ENCODE data around the gene BEX4.
"Not testable (repeated sequence)": the region's sequence is repeated elsewhere in the genome, so short reads cannot be mapped to it uniquely, and the experiment has no call there.

The BEX4 gene

DNA sequence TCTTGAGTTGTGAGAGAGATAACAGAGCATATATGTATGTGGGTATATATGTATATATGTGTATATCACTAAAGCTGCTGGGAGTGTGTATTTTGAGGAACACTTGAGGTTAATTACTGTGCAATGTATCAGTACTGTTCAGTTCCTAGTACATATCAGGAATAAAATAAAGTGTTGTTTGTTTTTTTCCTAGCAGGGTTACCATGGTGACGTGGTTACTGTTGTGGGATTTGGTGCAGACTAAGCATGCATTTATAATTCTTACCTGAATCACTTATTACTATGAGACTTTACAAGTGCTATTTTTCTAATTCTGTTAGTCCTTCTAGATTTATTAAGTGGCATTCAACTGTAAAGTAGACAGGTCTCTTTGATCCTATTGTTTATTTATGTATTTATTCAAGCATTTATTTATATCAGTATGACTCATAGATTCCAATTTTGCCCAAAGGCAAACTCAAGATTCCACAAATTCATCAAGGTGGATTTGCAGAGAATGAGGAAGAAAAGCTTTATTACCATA lies 26.9 kb upstream of the BEX4 start (continued):
- TF ChIP-seq PPARA (CRISPR knock-in tag; IDR thresholded peaks at IDR 0.05; ENCODE audit: borderline replicate concordance) (no peak), OSR1 (CRISPR knock-in tag; IDR thresholded peaks at IDR 0.05) (no peak), ZFP3 (CRISPR knock-in tag; IDR thresholded peaks at IDR 0.05) (no peak), ZNF8 (CRISPR knock-in tag; IDR thresholded peaks at IDR 0.05) (no peak)

DNA sequence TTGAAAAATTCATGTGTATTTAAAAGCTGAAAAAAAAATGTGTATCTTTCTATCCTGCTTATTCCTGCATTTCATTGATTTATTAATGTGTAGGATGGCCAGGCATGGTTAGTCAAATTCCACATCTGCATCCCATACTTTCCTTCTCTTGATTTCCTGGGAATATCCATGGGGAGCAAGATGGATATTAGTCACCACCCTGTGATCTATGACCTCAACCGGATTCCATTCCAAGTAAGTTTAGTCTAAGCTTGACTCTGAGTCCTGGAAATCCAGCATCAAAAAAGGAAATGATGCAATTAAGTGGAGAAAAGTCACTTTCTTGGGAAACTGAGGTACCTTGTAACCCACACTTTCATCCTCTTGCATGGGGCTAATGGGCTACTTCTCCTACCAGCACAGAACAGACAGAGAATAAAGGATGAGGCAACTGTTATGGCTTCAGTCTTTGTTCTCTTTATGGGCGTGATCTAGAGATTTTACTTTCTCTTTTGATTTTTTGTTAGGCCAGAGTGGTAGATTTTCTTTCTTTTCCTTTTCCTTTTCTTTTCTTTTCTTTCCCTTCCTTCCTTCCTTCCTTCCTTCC lies 17.1 kb upstream of the BEX4 start:
- no peak for TF ChIP-seq PPARA (CRISPR knock-in tag; IDR thresholded peaks at IDR 0.05; ENCODE audit: borderline replicate concordance)
- TF ChIP-seq, protein P1, sequence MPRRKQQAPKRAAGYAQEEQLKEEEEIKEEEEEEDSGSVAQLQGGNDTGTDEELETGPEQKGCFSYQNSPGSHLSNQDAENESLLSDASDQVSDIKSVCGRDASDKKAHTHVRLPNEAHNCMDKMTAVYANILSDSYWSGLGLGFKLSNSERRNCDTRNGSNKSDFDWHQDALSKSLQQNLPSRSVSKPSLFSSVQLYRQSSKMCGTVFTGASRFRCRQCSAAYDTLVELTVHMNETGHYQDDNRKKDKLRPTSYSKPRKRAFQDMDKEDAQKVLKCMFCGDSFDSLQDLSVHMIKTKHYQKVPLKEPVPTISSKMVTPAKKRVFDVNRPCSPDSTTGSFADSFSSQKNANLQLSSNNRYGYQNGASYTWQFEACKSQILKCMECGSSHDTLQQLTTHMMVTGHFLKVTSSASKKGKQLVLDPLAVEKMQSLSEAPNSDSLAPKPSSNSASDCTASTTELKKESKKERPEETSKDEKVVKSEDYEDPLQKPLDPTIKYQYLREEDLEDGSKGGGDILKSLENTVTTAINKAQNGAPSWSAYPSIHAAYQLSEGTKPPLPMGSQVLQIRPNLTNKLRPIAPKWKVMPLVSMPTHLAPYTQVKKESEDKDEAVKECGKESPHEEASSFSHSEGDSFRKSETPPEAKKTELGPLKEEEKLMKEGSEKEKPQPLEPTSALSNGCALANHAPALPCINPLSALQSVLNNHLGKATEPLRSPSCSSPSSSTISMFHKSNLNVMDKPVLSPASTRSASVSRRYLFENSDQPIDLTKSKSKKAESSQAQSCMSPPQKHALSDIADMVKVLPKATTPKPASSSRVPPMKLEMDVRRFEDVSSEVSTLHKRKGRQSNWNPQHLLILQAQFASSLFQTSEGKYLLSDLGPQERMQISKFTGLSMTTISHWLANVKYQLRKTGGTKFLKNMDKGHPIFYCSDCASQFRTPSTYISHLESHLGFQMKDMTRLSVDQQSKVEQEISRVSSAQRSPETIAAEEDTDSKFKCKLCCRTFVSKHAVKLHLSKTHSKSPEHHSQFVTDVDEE (CRISPR knock-in tag; IDR thresholded peaks at IDR 0.05): no peak
- no peak for TF ChIP-seq SNAI2 (CRISPR knock-in tag; IDR thresholded peaks at IDR 0.05)
- no peak for TF ChIP-seq ZFP3 (CRISPR knock-in tag; IDR thresholded peaks at IDR 0.05)
- no peak for TF ChIP-seq ZNF70 (CRISPR knock-in tag; IDR thresholded peaks at IDR 0.05)
- TF ChIP-seq CSDC2 (CRISPR knock-in tag; IDR thresholded peaks at IDR 0.05): no peak
- TF ChIP-seq ISL1 (CRISPR knock-in tag; IDR thresholded peaks at IDR 0.05): no peak
- no peak for TF ChIP-seq ZNF8 (CRISPR knock-in tag; IDR thresholded peaks at IDR 0.05)
- no peak for ATAC-seq

DNA sequence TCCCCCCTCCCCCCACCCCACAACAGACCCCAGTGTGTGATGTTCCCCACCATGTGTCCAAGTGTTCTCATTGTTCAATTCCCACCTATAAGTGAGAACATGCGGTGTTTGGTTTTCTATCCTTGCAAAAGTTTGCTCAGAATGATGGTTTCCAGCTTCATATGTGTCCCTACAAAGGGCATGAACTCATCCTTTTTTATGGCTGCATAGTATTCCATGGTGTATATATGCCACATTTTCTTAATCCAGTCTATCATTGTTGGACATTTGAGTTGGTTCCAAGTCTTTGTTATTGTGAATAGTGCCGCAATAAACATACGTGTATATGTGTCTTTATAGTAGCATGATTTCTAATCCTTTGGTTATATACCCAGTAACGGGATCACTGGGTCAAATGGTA lies 16.2 kb upstream of the BEX4 start:
- ATAC-seq: not testable (repeated sequence)

DNA sequence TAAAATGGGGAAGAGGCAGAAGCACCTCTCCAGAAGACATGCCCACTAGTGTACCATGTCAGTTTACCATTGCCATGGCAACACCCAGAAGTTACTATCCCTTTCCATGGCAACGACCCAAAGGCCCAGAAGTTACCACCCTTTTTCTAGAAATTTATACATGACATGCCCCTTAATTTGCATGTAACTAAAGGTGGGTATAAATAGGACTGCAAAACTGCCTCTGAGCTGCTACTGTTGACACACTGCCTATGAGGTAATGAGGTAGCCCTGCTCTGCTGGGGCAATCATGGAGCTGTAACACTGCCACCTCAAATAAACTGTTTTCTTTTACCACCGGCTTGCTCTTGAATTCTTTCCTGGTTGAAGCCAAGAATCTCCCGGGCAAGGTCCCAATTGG lies 13.9 kb upstream of the BEX4 start:
- TF ChIP-seq RARB (CRISPR knock-in tag; IDR thresholded peaks at IDR 0.05) (no peak), CSDC2 (CRISPR knock-in tag; IDR thresholded peaks at IDR 0.05) (no peak), TCF4 (CRISPR knock-in tag; IDR thresholded peaks at IDR 0.05; ENCODE audit: borderline replicate concordance) (no peak), BACH2 (CRISPR knock-in tag; IDR thresholded peaks at IDR 0.05; ENCODE audit: borderline replicate concordance) (no peak), GLIS3 (CRISPR knock-in tag; IDR thresholded peaks at IDR 0.05) (no peak), ZFP3 (CRISPR knock-in tag; IDR thresholded peaks at IDR 0.05) (no peak), ZNF8 (CRISPR knock-in tag; IDR thresholded peaks at IDR 0.05) (no peak), OSR1 (CRISPR knock-in tag; IDR thresholded peaks at IDR 0.05) (no peak), SNAI2 (CRISPR knock-in tag; IDR thresholded peaks at IDR 0.05) (no peak), ZFP30 (CRISPR knock-in tag; IDR thresholded peaks at IDR 0.05) (no peak), ARNTL (CRISPR knock-in tag; IDR thresholded peaks at IDR 0.05; ENCODE audit: borderline replicate concordance, low read depth) (no peak), ISL1 (CRISPR knock-in tag; IDR thresholded peaks at IDR 0.05) (no peak)
- TF ChIP-seq, protein P1 (CRISPR knock-in tag; IDR thresholded peaks at IDR 0.05): no peak
- TF ChIP-seq, protein P2, sequence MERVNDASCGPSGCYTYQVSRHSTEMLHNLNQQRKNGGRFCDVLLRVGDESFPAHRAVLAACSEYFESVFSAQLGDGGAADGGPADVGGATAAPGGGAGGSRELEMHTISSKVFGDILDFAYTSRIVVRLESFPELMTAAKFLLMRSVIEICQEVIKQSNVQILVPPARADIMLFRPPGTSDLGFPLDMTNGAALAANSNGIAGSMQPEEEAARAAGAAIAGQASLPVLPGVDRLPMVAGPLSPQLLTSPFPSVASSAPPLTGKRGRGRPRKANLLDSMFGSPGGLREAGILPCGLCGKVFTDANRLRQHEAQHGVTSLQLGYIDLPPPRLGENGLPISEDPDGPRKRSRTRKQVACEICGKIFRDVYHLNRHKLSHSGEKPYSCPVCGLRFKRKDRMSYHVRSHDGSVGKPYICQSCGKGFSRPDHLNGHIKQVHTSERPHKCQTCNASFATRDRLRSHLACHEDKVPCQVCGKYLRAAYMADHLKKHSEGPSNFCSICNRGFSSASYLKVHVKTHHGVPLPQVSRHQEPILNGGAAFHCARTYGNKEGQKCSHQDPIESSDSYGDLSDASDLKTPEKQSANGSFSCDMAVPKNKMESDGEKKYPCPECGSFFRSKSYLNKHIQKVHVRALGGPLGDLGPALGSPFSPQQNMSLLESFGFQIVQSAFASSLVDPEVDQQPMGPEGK (CRISPR knock-in tag; IDR thresholded peaks at IDR 0.05; ENCODE audit: borderline replicate concordance): no peak
- TF ChIP-seq, protein P3, sequence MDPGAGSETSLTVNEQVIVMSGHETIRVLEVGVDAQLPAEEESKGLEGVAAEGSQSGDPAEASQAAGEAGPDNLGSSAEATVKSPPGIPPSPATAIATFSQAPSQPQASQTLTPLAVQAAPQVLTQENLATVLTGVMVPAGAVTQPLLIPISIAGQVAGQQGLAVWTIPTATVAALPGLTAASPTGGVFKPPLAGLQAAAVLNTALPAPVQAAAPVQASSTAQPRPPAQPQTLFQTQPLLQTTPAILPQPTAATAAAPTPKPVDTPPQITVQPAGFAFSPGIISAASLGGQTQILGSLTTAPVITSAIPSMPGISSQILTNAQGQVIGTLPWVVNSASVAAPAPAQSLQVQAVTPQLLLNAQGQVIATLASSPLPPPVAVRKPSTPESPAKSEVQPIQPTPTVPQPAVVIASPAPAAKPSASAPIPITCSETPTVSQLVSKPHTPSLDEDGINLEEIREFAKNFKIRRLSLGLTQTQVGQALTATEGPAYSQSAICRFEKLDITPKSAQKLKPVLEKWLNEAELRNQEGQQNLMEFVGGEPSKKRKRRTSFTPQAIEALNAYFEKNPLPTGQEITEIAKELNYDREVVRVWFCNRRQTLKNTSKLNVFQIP (CRISPR knock-in tag; IDR thresholded peaks at IDR 0.05; ENCODE audit: borderline replicate concordance, low read depth): no peak
- TF ChIP-seq, protein P4, sequence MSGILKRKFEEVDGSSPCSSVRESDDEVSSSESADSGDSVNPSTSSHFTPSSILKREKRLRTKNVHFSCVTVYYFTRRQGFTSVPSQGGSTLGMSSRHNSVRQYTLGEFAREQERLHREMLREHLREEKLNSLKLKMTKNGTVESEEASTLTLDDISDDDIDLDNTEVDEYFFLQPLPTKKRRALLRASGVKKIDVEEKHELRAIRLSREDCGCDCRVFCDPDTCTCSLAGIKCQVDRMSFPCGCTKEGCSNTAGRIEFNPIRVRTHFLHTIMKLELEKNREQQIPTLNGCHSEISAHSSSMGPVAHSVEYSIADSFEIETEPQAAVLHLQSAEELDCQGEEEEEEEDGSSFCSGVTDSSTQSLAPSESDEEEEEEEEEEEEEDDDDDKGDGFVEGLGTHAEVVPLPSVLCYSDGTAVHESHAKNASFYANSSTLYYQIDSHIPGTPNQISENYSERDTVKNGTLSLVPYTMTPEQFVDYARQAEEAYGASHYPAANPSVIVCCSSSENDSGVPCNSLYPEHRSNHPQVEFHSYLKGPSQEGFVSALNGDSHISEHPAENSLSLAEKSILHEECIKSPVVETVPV (CRISPR knock-in tag; IDR thresholded peaks at IDR 0.05): no peak

More for the DNA sequence above, 13.9 kb upstream of the BEX4 start:
- no peak for ATAC-seq

Measured in SK-N-SH treated with all-trans-retinoic acid at 6 μM for 48 hours (cell line).